HK-2 (cell line): ENCODE data around the gene FOXK2.

Experiments
- DNase-seq: peaks from one replicate; pipeline ENCODE4 v3.0.0-alpha.2; 2018; ENCODE audit not compliant: unreplicated experiment

Gene FOXK2

DNA sequence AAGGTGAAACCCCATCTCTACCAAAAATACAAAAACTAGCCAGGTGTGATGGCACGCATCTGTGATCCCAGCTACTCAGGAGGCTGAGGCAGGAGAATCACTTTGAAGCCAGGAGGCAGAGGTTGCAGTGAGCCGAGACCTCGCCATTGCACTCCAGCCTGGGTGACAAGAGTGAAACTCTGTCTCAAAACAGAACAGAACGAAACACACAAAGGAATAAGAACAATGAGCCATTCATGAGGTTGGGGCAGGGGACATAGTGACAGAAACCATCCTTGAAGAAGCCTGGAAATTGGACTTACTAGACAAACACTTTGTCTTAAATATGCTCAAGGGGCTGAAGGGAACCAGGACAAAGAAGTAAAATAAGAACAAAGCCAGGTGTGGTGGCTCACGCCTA, 89.3 kb downstream of the FOXK2 start:
- no peak for DNase-seq

DNA sequence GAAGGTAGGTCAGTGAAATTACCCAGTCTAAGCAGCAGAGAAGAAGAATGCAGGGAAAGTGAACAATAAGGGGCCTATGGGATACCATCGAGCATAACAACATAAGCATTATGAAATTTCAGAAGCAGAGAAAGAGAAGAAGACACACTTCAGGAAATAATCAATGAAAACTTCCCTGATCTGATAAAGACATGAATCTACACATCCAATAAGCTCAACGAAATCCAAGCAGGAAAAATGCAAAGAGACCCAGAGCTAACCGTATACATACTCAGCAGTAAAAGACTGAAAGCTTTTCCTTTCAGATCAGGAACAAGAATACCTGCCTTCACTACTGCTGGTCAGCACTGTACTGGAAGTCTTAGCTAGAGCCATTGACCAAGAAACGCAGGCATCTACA, 90.1 kb downstream of the FOXK2 start:
- DNase-seq, result no peak

DNA sequence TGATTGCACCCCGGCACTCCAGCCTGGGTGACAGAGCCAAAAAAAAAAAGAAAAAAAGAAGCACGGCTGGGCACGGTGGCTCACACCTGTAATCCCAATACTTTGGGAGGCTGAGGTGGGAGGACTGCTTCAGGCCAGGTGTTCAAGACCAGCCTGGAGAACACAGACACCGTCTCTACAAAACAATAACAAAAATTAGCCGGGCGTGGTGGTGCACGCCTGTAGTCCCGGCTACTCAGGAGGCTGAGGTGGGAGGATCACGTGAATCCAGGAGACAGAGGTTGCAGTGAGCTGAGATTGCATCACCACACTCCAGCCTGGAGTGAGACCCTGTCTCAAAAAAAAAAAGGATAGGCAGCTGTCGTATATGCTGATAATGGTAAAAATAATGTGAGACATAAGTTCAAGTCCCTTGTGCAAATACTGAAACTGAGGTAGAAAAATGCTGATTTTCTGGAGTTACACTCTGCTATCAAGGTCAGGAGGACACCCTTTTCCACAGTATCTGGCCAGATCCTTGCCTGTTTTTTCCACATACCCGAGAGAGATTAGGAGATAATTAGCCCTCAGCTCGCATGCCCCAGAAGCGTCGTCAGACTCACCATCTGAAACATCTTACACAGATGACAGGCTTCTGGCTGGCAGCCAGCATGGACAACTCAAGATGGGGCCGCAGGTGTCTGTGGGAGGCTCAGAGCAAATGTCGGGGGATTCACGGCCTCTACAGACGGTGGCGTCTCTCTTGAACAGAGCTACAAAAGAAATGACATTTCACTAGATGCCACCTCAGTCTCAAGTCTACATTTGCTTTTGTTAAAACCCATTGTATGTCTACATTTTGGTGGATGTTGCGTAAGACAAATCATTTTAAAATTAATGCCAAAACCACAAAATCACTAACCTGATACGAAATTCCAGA, 91.9 kb downstream of the FOXK2 start:
- DNase-seq, result no peak

DNA sequence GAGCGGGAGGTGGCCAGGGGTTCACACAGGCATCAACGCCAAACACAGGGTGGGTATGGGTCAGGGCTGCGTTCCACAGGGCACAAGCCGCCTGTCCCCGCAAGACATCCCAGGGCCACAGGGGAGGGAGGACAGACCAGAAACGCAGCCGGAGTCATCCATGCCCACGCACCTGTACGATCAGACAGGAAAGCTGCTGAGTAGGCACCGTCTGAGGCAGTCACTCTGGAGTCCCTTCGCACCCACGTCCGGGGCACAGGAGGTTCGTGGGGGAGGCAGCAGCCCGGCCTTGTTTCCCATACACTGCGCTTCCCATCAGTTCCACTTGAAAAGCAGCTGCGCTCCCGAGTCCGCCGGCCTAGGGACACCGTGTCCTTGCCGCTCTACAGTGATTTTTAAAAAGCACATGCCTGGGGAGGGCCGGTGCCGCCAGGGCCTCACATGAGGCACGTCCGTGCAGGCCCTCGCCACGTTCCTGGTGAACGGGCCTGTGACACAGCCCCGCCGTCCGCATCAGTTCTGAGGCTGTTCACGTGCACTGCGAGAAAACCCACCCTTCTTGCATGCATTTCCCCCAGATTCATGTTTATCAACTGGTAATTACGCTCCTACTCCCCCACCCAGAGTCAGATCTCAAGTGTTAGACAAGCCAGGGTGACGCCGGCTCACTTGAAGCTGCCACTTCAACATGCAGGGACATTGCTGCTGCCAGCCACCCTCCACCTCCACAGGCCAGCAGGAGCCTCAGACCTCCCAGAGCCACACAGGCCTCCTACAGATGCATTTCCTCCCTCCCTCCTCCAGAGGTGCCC, 94.0 kb downstream of the FOXK2 start:
- DNase-seq, result no peak

DNA sequence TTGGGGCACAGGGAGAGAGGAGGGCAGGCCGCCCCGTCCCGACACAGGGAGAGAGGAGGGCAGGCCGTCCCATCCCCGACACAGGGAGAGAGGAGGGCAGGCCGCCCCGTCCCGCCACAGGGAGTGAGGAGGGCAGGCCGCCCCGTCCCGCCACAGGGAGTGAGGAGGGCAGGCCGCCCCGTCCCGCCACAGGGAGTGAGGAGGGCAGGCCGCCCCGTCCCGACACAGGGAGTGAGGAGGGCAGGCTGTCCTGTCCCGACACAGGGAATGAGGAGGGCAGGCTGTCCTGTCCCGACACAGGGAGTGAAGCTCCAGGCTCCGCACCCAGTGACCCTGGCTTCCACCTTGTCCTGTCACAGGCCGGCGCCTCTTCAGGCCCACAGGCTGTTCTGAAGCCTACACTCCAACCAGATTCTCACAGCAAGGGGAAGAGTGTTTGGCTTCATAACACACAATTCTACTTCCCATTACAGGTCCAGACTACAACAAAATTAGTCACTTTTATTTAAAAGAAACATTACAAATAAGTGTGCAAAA, 94.6 kb downstream of the FOXK2 start:
- DNase-seq, result no peak

DNA sequence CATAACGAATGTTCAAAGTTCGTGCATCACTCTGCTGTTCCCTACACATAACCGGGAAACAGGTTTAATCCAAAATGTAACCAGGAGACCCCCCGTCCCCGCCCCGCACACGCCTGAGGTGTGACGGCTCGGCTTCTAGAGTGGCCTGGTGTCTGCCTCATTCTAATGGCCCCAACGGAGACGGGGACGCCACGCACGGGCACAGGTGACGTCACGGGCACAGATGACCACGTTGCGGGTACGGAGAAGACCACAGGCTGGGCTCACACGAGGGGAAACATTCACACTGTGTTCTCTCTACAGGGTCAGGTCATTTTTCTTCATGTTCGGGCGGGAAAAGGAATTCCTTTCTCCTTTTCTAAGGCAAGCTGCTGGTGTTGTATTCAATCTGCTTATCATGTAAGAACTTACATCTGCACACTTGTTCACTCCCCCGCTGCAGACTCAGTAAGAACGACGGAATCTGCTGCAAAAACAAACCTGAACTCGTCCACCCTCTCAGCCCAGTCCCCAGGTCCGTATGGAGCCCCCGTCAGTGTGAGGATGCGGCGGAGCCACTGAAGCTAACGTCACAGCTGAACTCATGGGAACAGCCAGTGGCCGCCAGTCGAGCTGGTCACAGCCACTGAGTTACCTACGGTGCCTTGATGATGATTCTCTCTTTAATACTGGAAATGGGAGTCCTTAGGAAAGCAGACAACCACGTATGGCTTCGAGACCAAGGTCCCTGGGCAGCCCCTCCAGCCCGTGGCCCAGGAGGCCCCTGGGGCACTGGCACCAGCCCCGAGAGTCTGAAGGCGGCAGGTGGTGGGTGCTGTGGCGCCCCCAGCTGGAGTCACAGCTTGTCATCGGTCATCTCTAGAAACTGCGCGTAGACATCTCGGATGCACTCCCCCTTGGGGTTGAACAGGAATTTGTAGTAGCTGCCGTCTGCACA, 95.8 kb downstream of the FOXK2 start:
- DNase-seq, result no peak

DNA sequence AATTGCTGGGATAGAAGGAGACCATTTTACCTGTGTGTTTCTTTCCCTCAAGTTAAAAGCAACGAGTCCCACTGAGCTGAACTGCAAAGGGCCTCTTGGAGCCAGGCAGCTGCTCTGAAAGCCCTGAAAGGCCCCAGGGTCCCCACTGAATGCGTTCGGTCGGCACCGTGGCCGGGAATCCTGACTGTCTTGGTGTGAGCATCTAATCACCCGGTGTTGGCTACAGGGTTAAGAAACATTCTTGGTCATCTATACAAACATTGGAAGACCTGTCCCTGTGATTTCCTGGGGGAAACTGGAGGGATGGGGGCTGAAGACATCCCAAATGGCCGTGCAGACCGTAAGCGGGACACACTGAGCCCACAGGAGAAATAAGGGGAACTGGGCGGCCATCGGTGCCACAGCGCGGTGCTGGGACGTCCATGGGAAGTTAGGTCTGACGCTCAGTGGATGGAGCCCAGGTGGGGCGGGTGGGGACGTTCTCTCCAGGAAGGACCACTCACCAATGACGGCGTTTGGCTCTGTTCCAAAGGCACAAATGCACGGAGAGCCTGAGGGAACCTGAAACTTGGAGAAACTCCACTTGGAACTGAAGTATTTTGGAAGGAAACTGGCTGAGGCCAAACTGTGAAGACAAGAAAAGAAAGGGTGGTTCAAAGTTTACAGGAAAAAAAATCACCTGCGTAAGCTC, 96.6 kb downstream of the FOXK2 start:
- DNase-seq, result no peak

DNA sequence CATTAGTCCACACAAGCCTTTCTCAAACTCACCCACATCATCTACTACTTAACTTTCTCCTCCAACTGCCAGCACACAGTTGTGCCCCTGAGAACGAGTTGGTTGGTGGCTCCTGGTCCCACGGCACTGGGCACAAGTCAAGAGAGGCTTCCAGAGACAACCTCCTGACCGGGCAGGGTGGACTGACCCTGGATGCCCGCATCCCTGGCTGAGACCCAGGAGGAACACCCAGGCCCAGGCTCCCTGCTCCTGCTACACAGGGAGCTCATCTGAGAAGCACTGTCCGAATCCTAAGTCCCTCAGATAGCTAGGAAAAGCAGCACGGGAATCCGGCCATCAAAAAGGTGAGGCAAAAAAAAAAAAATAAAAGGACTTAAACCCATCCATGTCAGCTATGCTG, 99.7 kb downstream of the FOXK2 start:
- DNase-seq, result no peak

DNA sequence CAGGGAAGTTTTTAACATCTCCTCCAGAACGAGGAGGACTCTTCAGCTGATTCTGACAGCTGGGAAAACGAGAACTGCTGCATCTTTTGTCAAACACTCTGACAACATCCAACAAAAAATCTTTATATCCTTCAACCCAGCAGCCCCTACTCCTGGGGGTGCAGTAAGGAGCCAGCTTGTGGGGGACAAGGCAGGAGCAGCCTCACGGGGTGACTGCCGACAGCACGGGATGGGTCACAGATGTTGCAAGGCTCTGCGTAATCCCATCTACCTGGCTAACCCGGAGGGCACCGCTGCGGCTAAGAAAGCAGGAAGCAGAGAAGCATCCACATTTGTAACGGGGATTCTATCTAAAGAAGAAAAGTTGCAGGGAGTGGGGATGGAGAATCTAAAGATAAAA, 100.1 kb downstream of the FOXK2 start:
- no peak for DNase-seq

DNA sequence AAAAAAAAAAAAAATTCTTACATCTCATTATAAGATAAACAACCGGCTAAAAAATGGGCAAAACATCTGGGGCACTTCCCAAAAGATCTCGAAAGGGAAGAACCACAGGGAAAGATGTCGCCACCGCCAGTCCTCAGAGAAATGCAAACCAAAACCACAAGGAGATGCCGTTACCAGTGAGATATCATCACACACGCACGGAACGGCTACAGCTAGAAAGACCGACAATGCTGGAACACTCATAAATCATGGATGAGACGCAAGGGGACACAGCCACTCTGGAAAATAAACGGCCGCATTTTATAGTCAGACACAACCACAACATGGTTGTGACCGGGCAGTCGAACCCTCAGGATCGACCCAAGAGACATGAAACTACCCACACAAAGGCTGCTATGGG, 104.2 kb downstream of the FOXK2 start:
- DNase-seq, result no peak

DNA sequence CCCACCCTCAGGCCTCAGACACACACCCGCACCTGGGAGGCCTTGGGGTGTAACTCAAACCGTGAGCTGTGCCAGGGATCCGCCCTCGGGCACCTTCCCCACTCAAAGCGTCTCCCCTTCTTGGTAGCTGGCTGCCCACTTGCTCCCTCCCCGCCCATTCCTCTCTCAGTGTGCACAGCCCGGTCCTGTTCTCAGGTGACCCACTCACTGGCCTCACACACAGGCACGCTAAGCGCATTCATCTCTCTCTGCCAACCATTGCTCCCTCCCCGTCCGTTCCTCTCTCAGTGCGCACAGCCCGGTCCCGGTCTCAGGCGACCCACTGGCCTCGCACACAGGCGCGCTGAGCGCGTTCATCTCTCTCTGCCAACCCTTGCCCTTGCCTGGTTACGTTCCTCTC, 107.9 kb downstream of the FOXK2 start:
- no peak for DNase-seq

DNA sequence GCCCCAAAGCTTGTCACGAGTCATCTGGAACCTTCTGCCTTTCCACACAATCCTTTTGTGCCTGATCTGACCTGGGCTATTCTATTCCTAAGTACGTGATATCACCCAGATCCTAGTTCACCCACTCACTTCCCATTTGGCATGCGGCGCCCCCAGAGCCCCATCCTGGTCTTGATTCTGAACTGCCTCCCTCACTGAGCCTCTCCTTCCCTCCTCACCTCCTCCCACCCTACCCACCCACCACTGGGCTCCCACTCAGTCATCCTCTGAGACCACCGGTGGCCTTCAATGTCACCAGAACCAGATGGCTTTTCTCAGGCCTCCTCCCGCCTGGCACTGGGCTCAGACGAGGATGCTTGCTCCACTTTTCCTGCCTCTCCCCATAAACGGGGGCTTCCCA, 110.2 kb downstream of the FOXK2 start:
- no peak for DNase-seq

DNA sequence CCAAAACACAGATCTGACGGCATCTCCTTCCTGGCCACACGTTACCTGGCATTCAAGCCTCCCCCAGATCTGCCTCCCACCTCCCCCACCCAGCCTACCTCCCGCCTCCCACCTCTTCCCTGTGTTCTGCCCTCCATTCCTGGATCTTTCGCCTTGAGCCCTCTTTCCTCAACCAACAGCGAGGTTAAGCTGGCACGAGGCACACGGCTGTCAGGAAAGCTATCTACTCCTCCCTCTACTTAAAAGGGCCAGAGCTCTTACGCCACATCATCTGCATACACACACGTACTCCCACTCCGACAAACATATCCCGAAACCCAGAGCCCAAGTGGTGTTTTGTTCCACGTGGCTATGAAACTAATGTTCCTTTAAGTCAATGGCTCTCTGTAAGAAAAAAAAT, 110.7 kb downstream of the FOXK2 start:
- no peak for DNase-seq

DNA sequence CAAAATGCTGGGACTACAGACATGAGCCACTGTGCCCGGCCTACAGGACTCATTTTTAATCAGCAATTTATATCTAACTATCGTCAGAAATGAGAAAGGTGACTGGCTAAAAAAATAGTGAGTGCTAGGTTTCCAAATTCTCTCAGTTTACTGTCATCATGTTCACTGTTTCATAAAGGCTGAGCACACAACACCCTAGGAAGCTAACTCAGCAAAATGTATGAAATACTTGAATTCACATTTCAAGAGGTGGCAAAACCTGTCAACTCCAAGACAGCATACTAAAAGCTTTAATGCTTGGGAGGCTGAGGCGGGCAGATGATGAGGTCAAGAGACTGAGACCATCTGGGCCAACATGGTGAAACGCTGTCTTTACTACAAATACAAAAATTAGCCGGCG, 112.0 kb downstream of the FOXK2 start:
- no peak for DNase-seq

DNA sequence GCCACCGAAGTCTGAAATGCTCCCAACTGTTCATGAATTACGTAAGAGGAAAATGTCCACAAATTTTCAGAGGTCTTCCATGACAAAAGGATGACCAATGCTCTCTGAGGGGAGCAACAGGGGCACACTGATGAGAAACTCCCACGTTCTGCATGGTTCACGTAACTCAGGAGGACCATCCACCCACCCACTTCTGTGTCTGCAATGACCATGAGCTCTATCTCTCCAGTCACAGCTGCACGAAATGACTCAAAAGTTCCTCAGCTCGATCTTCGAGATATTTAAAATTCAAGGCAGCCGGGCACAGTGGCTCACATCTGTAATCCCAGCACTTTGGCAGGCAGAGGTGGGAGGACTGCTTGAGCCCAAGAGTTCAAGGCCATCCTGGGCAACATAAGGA, 112.9 kb downstream of the FOXK2 start:
- DNase-seq, result no peak

DNA sequence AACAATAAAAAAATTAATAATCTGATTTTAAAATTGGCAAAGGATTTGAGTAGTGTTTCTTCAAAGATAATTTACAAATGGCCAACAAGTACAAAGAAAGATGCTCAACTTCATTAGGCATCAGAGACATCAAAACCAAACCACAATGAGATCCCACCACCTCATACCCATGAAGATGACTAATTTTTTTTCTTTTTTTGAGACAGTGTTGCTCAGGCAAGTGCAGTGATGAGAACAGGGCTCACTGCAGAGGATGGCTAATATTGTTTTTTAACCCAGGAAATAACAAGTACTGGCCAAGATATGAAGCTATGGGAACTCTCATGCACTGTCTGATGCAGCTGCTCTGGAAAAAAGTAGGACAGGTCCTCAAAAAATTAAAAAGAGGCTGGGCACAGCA, 113.8 kb downstream of the FOXK2 start:
- DNase-seq, result no peak

DNA sequence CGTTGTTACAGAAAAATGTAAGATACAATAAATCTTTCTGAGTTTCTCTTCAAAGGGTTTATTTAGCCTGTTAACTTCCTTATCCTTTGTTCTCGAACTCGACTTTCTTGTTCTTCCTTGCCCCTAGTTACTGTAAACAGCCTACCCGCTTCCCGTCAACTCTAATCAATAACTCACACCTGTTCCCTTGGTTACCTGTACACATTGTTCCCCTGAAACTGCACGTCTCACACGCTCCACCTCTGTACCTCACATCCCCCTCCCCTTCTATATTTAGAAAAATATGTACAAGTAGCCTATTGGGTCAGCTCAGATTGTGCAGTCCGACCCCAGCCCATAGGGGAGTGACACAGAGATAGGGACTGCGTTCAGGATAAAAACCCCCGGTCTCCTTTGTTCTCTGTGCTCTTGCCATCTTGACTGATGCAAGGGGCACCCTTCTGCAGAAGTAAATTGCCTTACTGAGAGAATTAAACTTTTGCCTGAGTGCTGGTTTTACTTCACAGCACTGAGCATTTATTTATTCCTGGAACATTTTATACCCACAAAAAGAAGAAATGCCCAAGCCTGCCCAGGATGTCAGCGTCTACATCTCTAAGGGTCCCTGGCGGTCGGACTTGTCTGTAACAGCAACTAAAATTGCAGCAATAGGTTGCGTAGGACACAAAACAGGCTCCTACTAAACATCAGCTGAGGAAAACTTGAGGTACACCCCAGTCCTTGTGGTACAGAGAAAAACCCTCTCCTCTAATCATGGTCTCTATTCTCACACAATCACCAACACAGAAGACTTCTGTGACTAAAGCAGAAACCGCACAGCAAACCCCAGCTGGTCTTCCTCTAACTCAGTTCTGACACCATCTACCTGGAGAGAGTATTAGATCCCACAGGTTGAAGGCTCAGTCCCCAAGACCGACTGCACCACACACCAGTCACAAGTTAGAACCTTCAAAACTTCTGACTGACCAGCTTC, 117.4 kb downstream of the FOXK2 start:
- no peak for DNase-seq

DNA sequence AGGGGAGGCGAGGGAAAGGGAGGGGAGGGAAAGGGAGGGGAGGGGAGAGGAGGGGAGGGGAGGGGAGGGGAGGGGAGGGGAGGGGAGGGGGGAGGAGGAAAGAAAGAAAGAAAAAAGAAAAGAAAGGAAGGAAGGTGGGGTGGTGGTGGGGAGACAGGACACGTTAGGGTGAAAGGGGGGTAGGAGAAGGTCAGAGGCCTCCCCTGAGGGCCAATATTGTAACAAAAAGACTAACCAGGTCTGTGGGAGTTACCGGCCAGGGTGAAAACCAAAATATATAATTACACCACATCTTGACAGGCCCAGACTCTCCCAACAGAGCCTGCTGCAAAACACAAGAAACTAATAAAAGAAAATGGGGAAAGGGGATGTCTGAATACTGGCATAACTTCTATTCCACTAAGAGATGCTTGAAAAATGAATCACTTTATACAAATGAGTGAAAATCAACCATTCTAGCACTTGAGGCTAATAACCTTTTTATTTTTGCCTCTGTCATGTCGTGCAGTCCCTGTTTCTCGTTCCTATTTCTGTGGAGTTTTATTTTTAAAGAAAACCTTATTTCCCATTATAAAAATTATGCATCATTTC, 118.7 kb downstream of the FOXK2 start:
- no peak for DNase-seq

DNA sequence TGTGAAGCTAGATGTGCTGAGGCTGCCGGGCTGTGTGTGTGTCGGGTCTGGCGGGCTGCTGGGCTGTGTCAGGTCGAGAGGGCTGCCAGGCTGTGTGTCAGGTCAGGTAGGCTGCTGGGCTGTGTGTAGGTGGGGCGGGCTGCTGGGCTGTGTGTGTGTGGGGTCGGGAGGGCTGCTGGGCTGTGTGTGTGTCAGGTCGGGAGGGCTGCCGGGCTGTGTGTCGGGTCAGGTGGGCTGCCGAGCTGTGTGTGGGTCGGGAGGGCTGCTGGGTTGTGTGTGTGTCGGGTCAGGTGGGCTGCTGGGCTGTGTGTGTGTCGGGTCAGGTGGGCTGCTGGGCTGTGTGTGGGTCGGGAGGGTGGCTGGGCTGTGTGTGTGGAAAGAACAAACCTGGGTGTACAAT, 120.1 kb downstream of the FOXK2 start:
- DNase-seq, result no peak

DNA sequence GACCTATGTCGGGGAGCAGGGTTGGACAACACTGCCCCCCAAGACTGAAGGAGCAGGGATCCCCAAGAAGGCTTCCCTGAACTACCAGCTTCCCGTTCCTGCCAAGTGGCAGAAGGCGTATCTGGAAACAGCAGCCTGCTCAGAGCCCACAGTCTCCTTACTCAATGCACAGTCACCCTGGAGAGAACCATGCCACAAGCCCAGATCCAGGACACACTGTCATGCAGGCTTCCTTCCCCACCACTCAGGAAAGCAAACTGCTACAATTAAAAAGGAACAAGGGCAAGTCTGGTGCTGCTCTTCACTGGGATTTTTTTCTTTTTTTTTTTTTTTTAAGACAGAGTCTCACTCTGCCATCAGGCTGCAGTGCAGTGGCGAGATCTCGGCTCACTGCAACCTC, 120.5 kb downstream of the FOXK2 start:
- no peak for DNase-seq
